Measurements from ENCODE around the gene OR4N5.
"Not testable (repeated sequence)": the region's sequence is repeated elsewhere in the genome, so short reads cannot be mapped to it uniquely, and the experiment has no call there.

The OR4N5 gene, protein sequence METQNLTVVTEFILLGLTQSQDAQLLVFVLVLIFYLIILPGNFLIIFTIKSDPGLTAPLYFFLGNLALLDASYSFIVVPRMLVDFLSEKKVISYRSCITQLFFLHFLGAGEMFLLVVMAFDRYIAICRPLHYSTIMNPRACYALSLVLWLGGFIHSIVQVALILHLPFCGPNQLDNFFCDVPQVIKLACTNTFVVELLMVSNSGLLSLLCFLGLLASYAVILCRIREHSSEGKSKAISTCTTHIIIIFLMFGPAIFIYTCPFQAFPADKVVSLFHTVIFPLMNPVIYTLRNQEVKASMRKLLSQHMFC

GRCh38 chr14:20138520-20138919 is at the start of gene OR4N5:
Gene OR4N5 (plus strand): TSS chr14:20138820. CDS start chr14:20143736, 4,916 bp downstream.
- H3K36me3 Mint-ChIP-seq (ENCODE audit: low read depth): no peaks in the 10 kb centered on the region
- H3K4me3 Mint-ChIP-seq: no peak within 1 kb of the TSS
- H3K27me3 Mint-ChIP-seq (ENCODE audit: low read depth): no peaks in the 10 kb centered on the region
- H3K9me3 Mint-ChIP-seq: no peaks in the 10 kb centered on the region
- no peaks in the 10 kb centered on the region for H3K4me1 Mint-ChIP-seq (ENCODE audit: low read depth)
- DNase-seq (ENCODE audit: low spot score): no peak
- H3K27ac Mint-ChIP-seq: no peak within 1 kb of the TSS

GRCh38 chr14:20092050-20092449 is 46.6 kb upstream of the OR4N5 start:
- Mint-ChIP-seq H3K4me3 (no peak overlapping the region), H3K9me3 (no peaks in the 10 kb centered on the region), H3K36me3 (ENCODE audit: low read depth) (no peaks in the 10 kb centered on the region), H3K4me1 (ENCODE audit: low read depth) (no peaks in the 10 kb centered on the region), H3K27ac (no peak overlapping the region), H3K27me3 (ENCODE audit: low read depth) (no peaks in the 10 kb centered on the region)
- DNase-seq (ENCODE audit: low spot score): no peak

DNA sequence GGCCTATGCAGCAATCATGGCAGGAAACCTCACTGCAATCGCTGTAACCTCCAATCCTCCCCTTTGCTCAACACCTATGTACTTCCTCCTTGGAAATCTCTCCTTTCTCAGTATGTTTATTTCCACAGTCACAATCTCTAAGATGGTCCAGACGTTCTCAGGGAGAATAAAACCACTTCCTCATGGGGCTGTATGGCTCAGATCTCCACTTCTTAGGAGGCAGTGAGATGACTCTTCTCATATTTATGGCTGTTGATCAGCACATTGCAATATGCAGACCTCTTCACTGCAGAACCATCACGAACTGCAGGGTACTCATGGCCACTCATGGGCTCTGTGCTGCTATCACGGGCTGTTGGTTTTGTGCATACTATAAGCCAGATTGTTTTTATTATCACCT is 45.2 kb upstream of the OR4N5 start:
- no peaks in the 10 kb centered on the region for H3K4me1 Mint-ChIP-seq (ENCODE audit: low read depth)
- no peak overlapping the region for H3K27ac Mint-ChIP-seq
- H3K36me3 Mint-ChIP-seq (ENCODE audit: low read depth): no peaks in the 10 kb centered on the region
- no peak overlapping the region for H3K4me3 Mint-ChIP-seq
- no peaks in the 10 kb centered on the region for H3K9me3 Mint-ChIP-seq
- no peak for DNase-seq (ENCODE audit: low spot score)
- H3K27me3 Mint-ChIP-seq (ENCODE audit: low read depth): no peaks in the 10 kb centered on the region

- H3K4me3 Mint-ChIP-seq; H3K4me1 Mint-ChIP-seq (ENCODE audit: low read depth); H3K9me3 Mint-ChIP-seq; H3K27ac Mint-ChIP-seq; DNase-seq (ENCODE audit: low spot score); H3K36me3 Mint-ChIP-seq (ENCODE audit: low read depth); H3K27me3 Mint-ChIP-seq (ENCODE audit: low read depth): not testable (repeated sequence)
Observed at GRCh38 chr14:20098926-20099770, 39.5 kb upstream of the OR4N5 start.

- H3K27me3 Mint-ChIP-seq (ENCODE audit: low read depth): no peaks in the 10 kb centered on the region
- H3K4me3 Mint-ChIP-seq: no peak within 1 kb of the TSS
- H3K4me1 Mint-ChIP-seq (ENCODE audit: low read depth): no peaks in the 10 kb centered on the region
- no peak within 1 kb of the TSS for H3K27ac Mint-ChIP-seq
- no peaks in the 10 kb centered on the region for H3K9me3 Mint-ChIP-seq
- DNase-seq (ENCODE audit: low spot score): no peak
- H3K36me3 Mint-ChIP-seq (ENCODE audit: low read depth): no peaks in the 10 kb centered on the region
Observed at GRCh38 chr14:20110438-20110837, 28.2 kb upstream of the OR4N5 start, which contains the start of gene OR4K17. Gene OR4K17 (plus strand): TSS chr14:20110739. CDS start chr14:20117500, 6,761 bp downstream.

DNA sequence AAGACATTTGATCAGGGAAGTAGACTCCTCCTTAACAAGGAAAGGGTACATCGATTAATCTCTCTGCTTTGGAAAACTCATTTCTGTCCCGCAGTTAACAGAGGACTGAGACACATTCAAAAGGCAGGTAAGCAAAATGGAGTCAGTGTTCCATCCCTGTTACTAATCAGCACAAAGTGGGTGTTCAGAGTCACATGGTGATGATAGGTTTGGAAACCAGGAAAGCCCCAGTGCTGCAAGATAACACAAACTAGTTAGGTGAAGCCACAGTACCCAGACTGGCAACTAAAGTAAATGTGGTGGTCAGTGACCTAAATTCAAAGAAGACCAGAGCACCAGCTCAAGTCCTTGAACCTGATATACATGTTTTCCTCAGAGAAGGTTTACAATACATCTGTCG is 26.3 kb upstream of the OR4N5 start:
- no peaks in the 10 kb centered on the region for H3K36me3 Mint-ChIP-seq (ENCODE audit: low read depth)
- no peaks in the 10 kb centered on the region for H3K9me3 Mint-ChIP-seq
- H3K27ac Mint-ChIP-seq: no peak overlapping the region
- no peaks in the 10 kb centered on the region for H3K27me3 Mint-ChIP-seq (ENCODE audit: low read depth)
- H3K4me1 Mint-ChIP-seq (ENCODE audit: low read depth): no peaks in the 10 kb centered on the region
- no peak overlapping the region for H3K4me3 Mint-ChIP-seq
- no peak for DNase-seq (ENCODE audit: low spot score)

DNA sequence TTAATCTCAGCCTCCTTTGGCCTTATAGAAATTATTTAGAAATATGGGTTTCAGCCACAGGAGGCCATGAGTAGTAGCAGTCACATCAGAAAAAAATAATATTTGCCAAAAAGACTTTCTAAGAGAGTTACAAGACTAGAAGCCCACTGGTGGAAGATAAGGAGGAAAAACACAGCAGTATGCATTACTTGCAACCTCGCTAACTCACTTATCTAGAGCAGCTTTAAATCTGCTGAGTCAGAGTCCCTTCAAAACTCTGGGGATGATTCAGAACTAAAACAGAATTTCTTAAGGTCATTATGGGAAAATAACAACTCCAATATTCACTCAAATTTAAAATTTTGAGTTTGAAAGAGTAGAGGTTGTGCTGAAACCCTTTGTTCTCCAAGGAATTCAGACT is 21.9 kb upstream of the OR4N5 start:
- DNase-seq (ENCODE audit: low spot score): no peak
- no peaks in the 10 kb centered on the region for H3K36me3 Mint-ChIP-seq (ENCODE audit: low read depth)
- H3K4me3 Mint-ChIP-seq: no peak overlapping the region
- H3K27me3 Mint-ChIP-seq (ENCODE audit: low read depth): no peaks in the 10 kb centered on the region
- no peak overlapping the region for H3K27ac Mint-ChIP-seq
- H3K4me1 Mint-ChIP-seq (ENCODE audit: low read depth): no peaks in the 10 kb centered on the region
- H3K9me3 Mint-ChIP-seq: peaks cover 14% of the 10 kb centered on the region

GRCh38 chr14:20118795-20119194 is 19.8 kb upstream of the OR4N5 start:
- DNase-seq (ENCODE audit: low spot score): no peak
- Mint-ChIP-seq H3K27me3 (ENCODE audit: low read depth) (no peaks in the 10 kb centered on the region), H3K9me3 (peaks cover 14% of the 10 kb centered on the region), H3K4me1 (ENCODE audit: low read depth) (no peaks in the 10 kb centered on the region), H3K4me3 (no peak overlapping the region), H3K36me3 (ENCODE audit: low read depth) (no peaks in the 10 kb centered on the region), H3K27ac (no peak overlapping the region)

DNA sequence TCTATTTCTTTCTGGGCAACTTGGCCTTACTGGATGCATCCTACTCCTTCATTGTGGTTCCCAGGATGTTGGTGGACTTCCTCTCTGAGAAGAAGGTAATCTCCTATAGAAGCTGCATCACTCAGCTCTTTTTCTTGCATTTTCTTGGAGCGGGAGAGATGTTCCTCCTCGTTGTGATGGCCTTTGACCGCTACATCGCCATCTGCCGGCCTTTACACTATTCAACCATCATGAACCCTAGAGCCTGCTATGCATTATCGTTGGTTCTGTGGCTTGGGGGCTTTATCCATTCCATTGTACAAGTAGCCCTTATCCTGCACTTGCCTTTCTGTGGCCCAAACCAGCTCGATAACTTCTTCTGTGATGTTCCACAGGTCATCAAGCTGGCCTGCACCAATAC is 5.3 kb downstream of the OR4N5 start:
- Mint-ChIP-seq H3K4me3 (no peak overlapping the region), H3K9me3 (no peaks in the 10 kb centered on the region), H3K4me1 (ENCODE audit: low read depth) (no peaks in the 10 kb centered on the region), H3K27ac (no peak overlapping the region), H3K36me3 (ENCODE audit: low read depth) (no peaks in the 10 kb centered on the region), H3K27me3 (ENCODE audit: low read depth) (no peaks in the 10 kb centered on the region)
- no peak for DNase-seq (ENCODE audit: low spot score)

DNA sequence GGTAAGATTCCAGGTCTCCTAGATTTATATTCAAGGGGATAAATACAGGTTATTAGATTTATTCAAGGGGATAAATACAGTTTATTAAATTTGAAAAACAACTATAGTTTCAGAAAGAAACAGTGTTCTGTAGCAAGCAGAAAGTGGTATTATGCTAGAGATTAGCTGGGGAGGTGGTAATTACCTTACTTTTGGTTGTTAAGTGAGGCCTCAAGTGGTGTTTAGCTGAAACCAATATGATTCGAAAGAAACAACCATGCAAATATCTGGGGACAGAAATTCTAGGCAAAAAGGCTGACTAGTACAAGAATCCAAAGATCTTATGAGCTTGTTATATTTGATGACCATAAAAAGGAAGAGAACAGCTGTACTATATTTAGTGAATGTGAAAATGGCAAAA is 6.2 kb downstream of the OR4N5 start:
- no peaks in the 10 kb centered on the region for H3K4me1 Mint-ChIP-seq (ENCODE audit: low read depth)
- H3K9me3 Mint-ChIP-seq: no peaks in the 10 kb centered on the region
- H3K27ac Mint-ChIP-seq: no peak overlapping the region
- DNase-seq (ENCODE audit: low spot score): no peak
- no peak overlapping the region for H3K4me3 Mint-ChIP-seq
- no peaks in the 10 kb centered on the region for H3K27me3 Mint-ChIP-seq (ENCODE audit: low read depth)
- H3K36me3 Mint-ChIP-seq (ENCODE audit: low read depth): no peaks in the 10 kb centered on the region

DNA sequence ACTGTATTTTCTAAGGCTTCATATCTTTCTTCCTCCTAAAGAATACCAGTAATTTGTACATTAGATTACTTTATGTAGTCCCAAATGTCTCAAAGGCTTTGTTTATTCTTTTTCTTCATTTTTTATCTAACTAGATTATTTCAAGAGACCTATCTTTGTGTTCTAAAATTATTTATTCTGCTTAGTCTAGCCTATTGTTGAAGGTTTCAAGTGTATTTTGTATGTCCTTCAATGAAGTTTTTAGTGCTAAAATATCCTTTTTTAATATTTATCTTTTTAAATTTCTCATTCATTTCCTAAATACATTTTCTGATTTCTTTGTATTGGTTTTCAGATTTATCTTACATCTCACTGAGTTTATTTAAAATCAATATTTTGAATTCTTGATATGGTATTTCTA is 25.8 kb downstream of the OR4N5 start:
- DNase-seq (ENCODE audit: low spot score): no peak
- H3K27ac Mint-ChIP-seq: no peak overlapping the region
- H3K27me3 Mint-ChIP-seq (ENCODE audit: low read depth): no peaks in the 10 kb centered on the region
- H3K36me3 Mint-ChIP-seq (ENCODE audit: low read depth): no peaks in the 10 kb centered on the region
- H3K4me1 Mint-ChIP-seq (ENCODE audit: low read depth): no peaks in the 10 kb centered on the region
- no peak overlapping the region for H3K4me3 Mint-ChIP-seq
- peaks cover 23% of the 10 kb centered on the region for H3K9me3 Mint-ChIP-seq

- Mint-ChIP-seq H3K4me1 (ENCODE audit: low read depth) (no peaks in the 10 kb centered on the region), H3K36me3 (ENCODE audit: low read depth) (no peaks in the 10 kb centered on the region), H3K27me3 (ENCODE audit: low read depth) (no peaks in the 10 kb centered on the region), H3K4me3 (no peak overlapping the region), H3K9me3 (peaks cover 23% of the 10 kb centered on the region), H3K27ac (no peak overlapping the region)
- no peak for DNase-seq (ENCODE audit: low spot score)
Observed at GRCh38 chr14:20167091-20167490, 28.5 kb downstream of the OR4N5 start.

DNA sequence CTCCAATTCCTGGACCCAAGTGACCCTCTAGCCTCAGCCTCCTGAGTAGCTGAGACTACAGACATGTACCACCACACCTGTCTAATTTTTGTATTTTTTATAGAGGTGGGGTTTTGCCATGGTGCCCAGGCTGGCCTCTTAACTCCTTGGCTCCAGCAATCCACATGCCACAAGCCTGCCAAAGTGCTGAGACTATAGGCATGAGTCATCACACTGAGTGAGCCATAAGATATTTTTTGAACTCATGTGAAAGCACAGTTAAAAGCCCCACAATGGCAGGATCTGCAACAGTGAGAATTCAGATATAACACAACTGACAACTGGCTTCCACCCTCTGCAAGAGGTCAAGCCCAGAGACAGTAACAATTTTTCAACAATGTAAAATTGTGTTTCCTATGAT is 31.2 kb downstream of the OR4N5 start:
- not testable (repeated sequence) for H3K27me3 Mint-ChIP-seq (ENCODE audit: low read depth); DNase-seq (ENCODE audit: low spot score); H3K4me3 Mint-ChIP-seq; H3K4me1 Mint-ChIP-seq (ENCODE audit: low read depth); H3K27ac Mint-ChIP-seq; H3K36me3 Mint-ChIP-seq (ENCODE audit: low read depth)
- peaks cover 12% of the 10 kb centered on the region for H3K9me3 Mint-ChIP-seq

GRCh38 chr14:20174205-20174604 is 35.6 kb downstream of the OR4N5 start:
- not testable (repeated sequence) for H3K4me1 Mint-ChIP-seq (ENCODE audit: low read depth); H3K4me3 Mint-ChIP-seq; H3K27me3 Mint-ChIP-seq (ENCODE audit: low read depth); H3K9me3 Mint-ChIP-seq; H3K36me3 Mint-ChIP-seq (ENCODE audit: low read depth); H3K27ac Mint-ChIP-seq; DNase-seq (ENCODE audit: low spot score)

All from T-helper 2 cell treated with Interferon-gamma antibody and Interleukin-4, amounts not matched to agents 5 μg/mL and 100 μg/mL, for 36 hours (primary cell).